ENCODE measurements around the gene NAGLU.
"Not testable (repeated sequence)": the region's sequence is repeated elsewhere in the genome, so short reads cannot be mapped to it uniquely, and the experiment has no call there.

DNA sequence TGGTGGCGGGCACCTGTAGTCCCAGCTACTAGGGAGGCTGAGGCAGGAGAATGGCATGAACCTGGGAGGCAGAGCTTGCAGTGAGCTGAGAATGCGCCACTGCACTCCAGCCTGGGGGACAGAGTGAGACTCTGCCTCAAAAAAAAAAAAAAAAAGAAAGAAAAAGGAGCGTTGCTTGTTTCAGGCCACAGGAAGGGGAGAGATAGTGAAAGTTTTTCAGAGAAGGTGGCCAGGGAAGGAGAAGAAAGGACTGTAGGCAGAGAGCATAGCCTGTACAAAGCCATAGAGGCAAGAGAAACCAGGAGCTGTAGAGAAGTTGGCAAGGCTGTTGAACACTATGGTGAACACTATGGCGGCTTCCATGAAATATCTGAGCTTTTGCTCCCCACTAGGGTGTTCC, 4.5 kb downstream of the NAGLU start:
- TF ChIP-seq YY1 (IDR thresholded peaks at IDR 0.05; ENCODE audit: insufficient read depth, insufficient read length); ZNF274 (IDR thresholded peaks at IDR 0.05; ENCODE audit: low read depth, low read length): not testable (repeated sequence)

All from NT2/D1 (cell line).